Femur (tissue), 1 donor: ENCODE data around the gene LIN7C.

Experiments
- DNase-seq: peaks from one replicate; pipeline ENCODE4 v3.0.0-alpha.2; 2017

Gene LIN7C

DNA sequence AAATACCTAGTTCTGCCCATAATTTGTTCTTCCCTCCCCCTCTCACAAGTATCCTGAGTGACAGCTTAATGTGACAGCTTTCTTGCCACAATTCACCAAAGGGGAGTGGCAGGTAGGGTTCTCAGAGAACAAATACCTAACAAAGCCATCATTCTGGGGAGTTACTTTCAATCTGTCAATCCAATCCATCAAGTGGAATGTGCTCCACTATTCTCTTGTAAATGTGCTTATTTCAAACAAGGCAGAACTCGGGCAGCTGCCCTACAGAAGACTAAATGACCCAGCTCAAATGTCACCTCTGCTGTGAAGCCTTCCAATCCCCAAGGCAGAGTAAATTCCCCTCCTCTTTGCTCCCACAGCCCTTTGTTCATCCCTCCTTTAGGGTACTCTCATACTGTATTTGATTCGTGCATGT, 61.8 kb downstream of the LIN7C start:
- DNase-seq = no peak
